ENCODE results near the gene LSM3.

The LSM3 gene

DNA sequence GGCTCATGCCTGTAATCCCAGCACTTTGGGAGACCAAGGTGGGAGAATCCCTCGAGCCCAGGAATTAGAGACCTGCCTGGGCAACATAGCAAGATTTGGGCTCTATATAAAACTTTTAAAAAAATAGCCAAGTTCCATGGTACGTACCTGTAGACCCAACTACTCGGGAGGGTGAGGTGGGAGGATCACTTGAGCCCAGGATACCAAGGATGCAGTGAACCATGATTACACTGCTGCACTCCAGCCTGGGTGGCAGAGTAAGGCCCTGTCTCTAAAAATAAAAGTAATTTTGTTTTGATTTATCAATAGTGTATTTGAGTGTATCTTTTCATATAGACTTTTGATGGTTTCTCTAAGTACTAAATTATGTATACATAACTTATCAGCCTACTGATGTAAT, 63.1 kb downstream of the LSM3 start:
- DNase-seq (ENCODE audit: low read depth), result no peak

DNA sequence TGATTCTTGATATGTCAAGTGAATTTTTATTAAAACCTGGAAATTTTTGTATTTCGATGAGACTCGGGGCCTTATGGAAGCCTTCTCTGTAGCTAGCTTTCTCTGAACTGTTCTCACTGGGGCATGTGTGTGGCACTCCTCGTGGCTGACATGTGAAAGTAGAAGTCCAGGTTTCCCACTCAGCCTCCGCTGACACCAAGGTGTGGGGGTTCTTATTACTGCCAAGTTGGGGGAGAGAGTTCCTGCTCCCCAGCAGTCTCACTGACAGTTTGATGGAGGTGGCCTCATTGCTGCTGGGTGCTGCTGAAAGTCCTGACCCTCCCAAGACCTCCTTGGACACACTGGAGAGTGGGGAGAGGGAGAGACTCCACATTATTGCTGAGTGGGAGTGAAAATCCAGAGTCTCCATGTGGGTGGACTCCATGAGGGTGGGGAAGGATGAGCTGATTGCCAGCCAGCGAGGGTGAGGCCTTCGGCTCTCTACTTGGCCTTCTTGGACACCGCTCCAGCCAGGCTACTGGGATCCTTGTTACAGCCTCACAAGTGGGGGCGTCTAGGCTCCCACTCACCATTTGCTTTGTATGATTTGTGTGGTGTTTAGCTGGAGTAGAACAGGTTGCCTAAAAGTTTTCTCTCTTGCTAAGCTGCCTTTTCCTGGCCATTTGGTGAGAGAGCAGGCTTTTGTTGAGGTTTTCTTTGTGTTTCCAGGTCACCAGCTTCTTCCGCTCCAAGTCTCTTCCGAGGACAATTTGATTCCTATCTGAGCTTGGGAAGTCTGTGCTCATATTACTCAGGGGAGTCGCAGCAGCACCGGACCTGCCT, 64.1 kb downstream of the LSM3 start:
- DNase-seq (ENCODE audit: low read depth), result no peak

DNA sequence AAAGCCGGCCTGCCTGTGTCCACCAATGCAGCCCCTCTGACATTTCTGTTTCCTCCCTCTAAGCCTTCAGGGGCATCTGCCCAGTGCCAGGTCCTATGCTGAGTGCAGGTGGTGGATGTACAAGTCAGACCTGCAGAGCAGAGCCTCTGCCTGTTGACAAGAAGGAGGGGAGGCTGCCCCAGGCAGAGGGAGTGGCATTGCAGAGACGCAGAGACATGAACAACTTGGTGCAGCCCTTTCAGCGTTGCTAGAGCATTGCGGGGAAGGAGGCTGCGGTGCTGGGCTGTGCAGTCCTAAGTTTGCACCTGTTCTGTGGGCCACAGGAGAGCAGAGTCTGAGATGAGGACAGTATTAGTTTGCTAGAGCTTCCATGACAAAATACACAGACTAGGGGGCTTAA, 65.2 kb downstream of the LSM3 start:
- no peak for DNase-seq (ENCODE audit: low read depth)

DNA sequence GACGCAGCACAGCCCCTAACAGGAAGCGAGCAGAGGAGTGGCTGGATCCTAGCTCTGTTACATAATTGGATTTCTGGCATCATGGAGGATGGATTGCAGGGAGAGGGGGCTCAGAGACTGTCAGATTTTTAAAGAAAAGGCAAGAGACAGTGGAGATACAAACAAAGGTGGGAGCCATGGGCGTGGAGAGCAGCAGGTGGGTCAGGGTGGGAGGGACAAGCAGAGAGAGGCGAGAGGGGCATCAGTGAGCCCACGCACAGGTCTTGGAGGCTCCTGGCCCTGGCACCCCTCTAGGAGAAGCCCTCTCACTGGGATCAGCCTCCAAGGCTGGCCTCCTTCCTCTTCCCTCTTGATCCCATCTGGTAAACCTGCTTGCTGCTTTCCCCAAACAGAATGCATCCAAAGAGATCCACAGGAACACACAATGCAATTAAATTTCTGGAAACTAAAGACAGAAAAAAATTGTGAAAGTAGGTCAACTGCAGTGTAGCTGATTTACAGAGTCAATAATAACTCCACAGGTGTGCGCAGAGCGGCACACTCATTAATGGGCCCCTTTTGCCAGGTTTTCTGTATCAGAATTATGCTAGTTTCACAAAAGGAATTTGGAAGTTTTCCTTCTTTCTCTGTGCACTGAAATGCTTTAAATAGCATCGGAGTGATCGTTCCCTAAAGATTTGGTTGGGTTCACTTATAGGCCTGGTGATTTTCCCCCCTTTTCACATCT, 66.1 kb downstream of the LSM3 start:
- no peak for DNase-seq (ENCODE audit: low read depth)

DNA sequence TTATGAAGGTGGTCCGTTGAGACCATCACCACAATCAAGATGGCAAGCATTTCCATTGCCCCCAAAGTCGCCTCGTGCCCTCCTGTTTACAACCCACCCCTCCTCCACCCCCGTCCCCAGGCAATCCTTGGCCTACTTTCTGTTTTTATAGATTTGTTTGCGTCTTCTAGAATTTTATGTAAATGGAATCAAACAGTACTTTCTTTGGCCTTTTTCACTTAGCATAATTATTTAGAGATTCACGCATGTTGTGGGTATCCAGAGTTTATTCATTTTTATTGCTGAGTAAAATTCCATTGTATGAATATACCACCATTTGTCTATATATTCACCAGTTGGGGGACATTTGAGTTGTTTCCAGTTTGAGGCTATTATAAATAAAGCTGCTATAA, 66.6 kb downstream of the LSM3 start:
- no peak for DNase-seq (ENCODE audit: low read depth)

DNA sequence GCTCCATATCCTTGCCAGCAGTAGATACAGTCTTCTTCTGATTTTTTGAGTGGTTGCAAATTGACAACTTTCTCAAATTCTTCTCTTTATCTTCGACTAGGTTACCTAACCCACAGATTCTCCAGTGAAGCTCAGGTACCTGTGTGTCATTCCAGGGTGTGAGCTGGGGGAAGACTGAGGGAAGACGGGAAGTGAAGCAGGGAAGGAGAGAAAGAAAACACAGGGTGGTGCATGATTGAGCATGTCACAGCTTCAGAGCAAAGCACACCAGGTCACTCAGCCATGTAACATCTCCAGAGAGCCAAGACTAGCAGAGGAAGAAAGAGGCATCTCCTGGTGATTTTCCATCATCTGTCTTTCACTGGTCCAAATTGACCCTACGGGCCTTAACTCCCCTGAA, 67.2 kb downstream of the LSM3 start:
- DNase-seq (ENCODE audit: low read depth), result no peak

DNA sequence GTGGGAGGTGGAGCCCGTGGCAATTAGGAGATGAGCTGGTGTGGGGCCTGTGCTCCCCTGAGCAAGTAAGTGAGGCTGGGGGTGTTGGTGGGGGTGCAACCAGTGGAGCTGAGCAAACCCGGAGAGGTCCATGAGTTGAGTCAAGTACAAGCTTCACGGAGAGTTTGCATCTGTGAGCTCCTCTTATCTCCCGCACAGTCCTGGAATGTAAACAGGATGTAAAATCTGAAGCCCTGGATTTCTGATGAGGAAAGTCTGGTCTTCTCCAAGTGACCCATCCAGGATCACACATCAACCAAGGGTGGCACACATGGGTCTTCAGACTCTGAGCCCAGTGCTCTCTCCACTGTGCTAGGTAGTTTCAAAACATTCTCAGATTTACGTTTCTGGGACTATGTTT, 67.8 kb downstream of the LSM3 start:
- no peak for DNase-seq (ENCODE audit: low read depth)

DNA sequence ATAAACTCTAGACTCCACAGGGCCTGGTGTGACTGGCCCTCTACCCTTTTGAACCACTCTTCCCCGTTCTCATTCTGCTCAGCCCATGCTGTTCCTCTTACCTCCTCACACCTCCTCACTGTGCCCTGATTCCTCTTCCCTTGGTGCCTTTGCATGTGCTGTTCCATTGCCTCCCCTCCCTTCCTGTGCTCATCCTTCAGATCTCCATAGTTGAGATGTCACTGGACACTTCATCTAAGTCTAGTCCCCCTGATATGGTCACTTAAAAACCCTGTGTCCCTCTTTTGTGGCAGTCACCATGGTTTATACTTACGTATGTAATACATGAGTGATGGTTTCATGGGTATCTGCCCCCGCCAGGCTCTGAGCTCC, 69.8 kb downstream of the LSM3 start:
- DNase-seq (ENCODE audit: low read depth), result no peak

DNA sequence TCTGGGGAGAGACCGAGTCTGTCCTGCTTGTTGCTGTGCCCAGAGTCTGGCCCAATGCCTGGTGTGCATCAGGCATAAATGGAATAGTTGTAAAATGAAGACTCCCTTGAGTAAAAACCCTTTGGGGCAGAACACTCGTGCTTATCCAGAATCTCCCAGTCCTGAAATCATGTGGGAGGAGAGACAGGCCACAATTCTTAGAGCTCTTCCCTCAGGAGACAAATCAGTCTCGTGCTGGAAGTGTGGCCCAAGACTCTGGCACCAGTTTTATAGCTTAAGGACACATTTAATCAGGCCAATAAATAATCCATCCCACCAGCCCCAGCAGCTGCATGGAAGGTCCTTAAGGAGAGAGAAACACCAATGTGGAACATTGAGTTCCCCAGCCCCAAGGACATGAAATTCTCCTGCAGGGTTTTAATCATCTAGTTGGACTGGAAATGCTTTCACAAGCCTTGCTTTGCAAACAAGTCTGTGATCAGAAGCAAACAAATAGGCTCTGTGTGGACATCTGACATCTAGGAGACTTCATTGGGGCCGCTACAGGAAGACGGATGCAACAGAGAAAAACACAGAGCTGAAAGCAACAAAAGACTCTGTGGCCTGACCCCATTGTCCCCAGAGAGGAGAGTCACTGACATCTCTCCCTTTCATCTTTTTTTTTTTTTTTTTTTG, 70.4 kb downstream of the LSM3 start:
- no peak for DNase-seq (ENCODE audit: low read depth)
